ENCODE data around the gene BICRAL. TPM values are rescaled to one million over a fixed set of nuclear protein-coding genes. Genes with fewer than 3 reads are reported as not detected.
A peak's percentile ranks its signal among the peaks of the same experiment; 100 is the strongest.

The BICRAL gene
- total and polyA plus RNA-seq, 2 experiments from 2014 or later: 3.9 to 7.2 TPM

GRCh38 chr6:42744351-42744893 is 37.4 kb upstream of the BICRAL start:
- TF ChIP-seq CTCF (IDR thresholded peaks at IDR 0.05; ENCODE audit: low read depth, low read length): no peak
- no peak for DNase-seq (ENCODE audit: low read depth in 1 of 2, low spot score in 1 of 2)
- peak overlapping the region; percentile 97 for H3K27ac ChIP-seq

GRCh38 chr6:42745083-42745639 is 36.7 kb upstream of the BICRAL start:
- Histone ChIP-seq H3K27ac (peak overlapping the region; percentile 97), H3K4me3 (peak overlapping the region; percentile 92), H3K27me3 (no peaks in the 10 kb centered on the region), H3K36me3 (no peaks in the 10 kb centered on the region), H3K4me1 (ENCODE audit: low read depth) (peaks cover 20% of the 10 kb centered on the region), H3K9me3 (ENCODE audit: low read depth) (no peaks in the 10 kb centered on the region)
- DNase-seq (ENCODE audit: low read depth in 1 of 2, low spot score in 1 of 2): peak; percentile 27 to 38
- no peak for TF ChIP-seq CTCF (IDR thresholded peaks at IDR 0.05; ENCODE audit: low read depth, low read length)

More at GRCh38 chr6:42744351-42744893, 37.4 kb upstream of the BICRAL start:
- Histone ChIP-seq H3K4me1 (ENCODE audit: low read depth) (peaks cover 20% of the 10 kb centered on the region), H3K4me3 (peak overlapping the region; percentile 92), H3K27me3 (no peaks in the 10 kb centered on the region), H3K9me3 (ENCODE audit: low read depth) (no peaks in the 10 kb centered on the region), H3K36me3 (no peaks in the 10 kb centered on the region)

- H3K27ac ChIP-seq: peak within 1 kb of the TSS; percentile 97
- peak within 1 kb of the TSS; percentile 92 for H3K4me3 ChIP-seq
- no peaks in the 10 kb centered on the region for H3K27me3 ChIP-seq
- H3K36me3 ChIP-seq: no peaks in the 10 kb centered on the region
- peak; percentile 98 to 99 for DNase-seq (ENCODE audit: low read depth in 1 of 2, low spot score in 1 of 2)
- H3K9me3 ChIP-seq (ENCODE audit: low read depth): no peaks in the 10 kb centered on the region
- no peak for TF ChIP-seq CTCF (IDR thresholded peaks at IDR 0.05; ENCODE audit: low read depth, low read length)
- peaks cover 20% of the 10 kb centered on the region for H3K4me1 ChIP-seq (ENCODE audit: low read depth)
Measured at GRCh38 chr6:42745640-42746462, 36.0 kb upstream of the BICRAL start, which contains the start of gene TBCC. TBCC (minus strand) TSS chr6:42746103; CDS start chr6:42746073, 30 bp downstream.

GRCh38 chr6:42746463-42747391 is 35.1 kb upstream of the BICRAL start:
- peaks cover 20% of the 10 kb centered on the region for H3K4me1 ChIP-seq (ENCODE audit: low read depth)
- TF ChIP-seq CTCF (IDR thresholded peaks at IDR 0.05; ENCODE audit: low read depth, low read length): no peak
- H3K4me3 ChIP-seq: peak overlapping the region; percentile 92
- H3K9me3 ChIP-seq (ENCODE audit: low read depth): no peaks in the 10 kb centered on the region
- H3K27me3 ChIP-seq: no peaks in the 10 kb centered on the region
- H3K36me3 ChIP-seq: no peaks in the 10 kb centered on the region
- H3K27ac ChIP-seq: peak overlapping the region; percentile 97
- DNase-seq (ENCODE audit: low read depth in 1 of 2, low spot score in 1 of 2): peak; percentile 93 to 95
